ENCODE measurements around the gene NOTCH2.

The NOTCH2 gene

DNA sequence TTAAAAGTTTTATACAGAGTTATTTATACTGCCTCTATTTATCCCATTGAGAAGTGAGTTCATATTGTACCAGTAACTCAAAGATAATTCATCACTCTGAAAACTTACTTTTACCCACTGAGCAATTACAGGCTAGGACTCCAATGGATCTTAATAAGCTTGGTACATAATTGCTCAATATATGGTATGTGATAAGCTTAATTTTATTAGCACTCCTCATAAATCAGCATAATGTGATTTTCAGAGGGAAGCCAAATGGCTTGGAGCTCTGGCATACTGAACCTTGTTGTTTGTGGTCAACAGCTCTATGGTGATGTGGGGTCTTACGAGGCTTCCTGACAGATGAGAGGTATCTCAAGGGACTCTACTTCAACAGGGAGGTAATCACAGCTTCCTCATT is 199.5 kb downstream of the NOTCH2 start:
- no peak for TF ChIP-seq CTCF (conservative IDR thresholded peaks at IDR 0.05; ENCODE audit: low read depth)
- no peak overlapping the region for H3K27ac ChIP-seq
- no peak for DNase-seq (ENCODE audit: low spot score)
- ChIA-PET CTCF (interaction anchor here (0.7 to 1.3 kb wide), 2 partner anchors 12 to 92 kb away, joined by 3 to 5 read pairs; no protein-coding TSS in a partner anchor), POLR2A (ENCODE audit: low non-redundant PET) (no interaction called here)

DNA sequence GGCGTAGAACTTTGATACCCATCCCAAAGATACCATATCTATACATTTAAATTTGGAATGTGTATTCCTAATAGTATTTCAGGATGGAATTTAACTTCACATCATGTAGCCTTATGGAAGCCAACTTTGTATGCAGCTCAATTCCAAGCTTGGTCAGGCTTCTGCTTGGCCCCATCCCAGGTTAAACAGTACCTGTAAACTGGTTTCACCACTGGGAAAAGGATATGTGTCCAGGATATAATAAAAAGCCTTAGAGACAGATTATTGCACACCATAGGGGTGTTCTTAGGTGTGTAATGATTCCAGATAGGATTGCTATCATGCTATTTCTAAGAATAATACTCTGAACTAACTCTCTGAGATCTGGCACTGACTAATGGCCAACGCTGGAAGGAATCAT is 201.3 kb downstream of the NOTCH2 start:
- ChIA-PET CTCF (no interaction called here), POLR2A (ENCODE audit: low non-redundant PET) (no interaction called here)
- no peak for TF ChIP-seq CTCF (conservative IDR thresholded peaks at IDR 0.05; ENCODE audit: low read depth)
- no peak for DNase-seq (ENCODE audit: low spot score)
- no peak overlapping the region for H3K27ac ChIP-seq

DNA sequence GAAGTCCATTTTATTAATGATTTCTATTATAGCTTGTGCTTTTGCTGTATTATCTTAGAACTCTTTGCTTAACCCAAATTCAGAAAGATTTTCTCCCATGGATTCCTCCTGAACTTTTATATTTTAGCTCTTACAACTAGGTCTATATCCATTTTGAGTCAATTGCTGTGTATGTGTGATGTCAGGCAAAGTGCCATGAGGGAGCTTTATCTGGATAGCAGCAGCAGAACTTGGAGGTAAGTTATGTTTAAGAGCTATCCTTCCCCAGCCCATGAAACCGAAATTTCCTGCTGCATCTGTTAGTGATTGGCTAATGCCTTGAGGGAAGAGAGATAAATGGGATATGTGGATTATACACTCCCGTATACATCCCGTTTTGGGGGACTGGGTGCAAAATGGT is 203.0 kb downstream of the NOTCH2 start:
- TF ChIP-seq CTCF (conservative IDR thresholded peaks at IDR 0.05; ENCODE audit: low read depth) = no peak
- no peak overlapping the region for H3K27ac ChIP-seq
- POLR2A ChIA-PET (ENCODE audit: low non-redundant PET) = no interaction called here
- CTCF ChIA-PET = no interaction called here
- no peak for DNase-seq (ENCODE audit: low spot score)

GRCh38 chr1:119865627-119866026 is 203.8 kb downstream of the NOTCH2 start:
- ChIA-PET POLR2A (ENCODE audit: low non-redundant PET) (no interaction called here), CTCF (no interaction called here)
- H3K27ac ChIP-seq = no peak overlapping the region
- TF ChIP-seq CTCF (conservative IDR thresholded peaks at IDR 0.05; ENCODE audit: low read depth) = no peak
- DNase-seq (ENCODE audit: low spot score) = no peak

DNA sequence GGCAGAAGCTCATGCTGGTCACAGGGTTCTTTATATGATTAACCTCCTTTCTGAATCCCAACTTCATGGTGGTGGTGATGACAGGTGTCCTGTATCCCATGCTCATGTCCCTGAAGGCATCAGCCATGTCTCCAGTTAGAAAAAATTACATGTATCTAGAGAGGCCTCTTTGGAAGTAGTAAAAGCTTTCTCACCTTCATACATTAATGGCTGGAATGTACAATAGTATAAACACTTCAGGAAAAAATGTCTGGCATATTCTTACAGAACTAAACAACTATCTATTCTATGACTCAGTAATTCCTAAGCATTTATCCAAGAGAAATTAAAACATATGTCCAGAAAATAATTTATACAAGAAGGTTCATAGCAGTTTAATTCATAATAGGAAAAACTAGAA is 207.2 kb downstream of the NOTCH2 start:
- H3K27ac ChIP-seq = no peak overlapping the region
- TF ChIP-seq CTCF (conservative IDR thresholded peaks at IDR 0.05; ENCODE audit: low read depth) = no peak
- no peak for DNase-seq (ENCODE audit: low spot score)
- CTCF ChIA-PET = no interaction called here
- POLR2A ChIA-PET (ENCODE audit: low non-redundant PET) = no interaction called here
